COLO668 (cell line): Measurements from ENCODE around the gene MBD5.
"Not testable (repeated sequence)": the region's sequence is repeated elsewhere in the genome, so short reads cannot be mapped to it uniquely, and the experiment has no call there.

Source experiments
- DNase-seq: peaks from one replicate; lab custom pipeline; 2025; ENCODE audit not compliant: unreplicated experiment; lab: John Stamatoyannopoulos, UW

The MBD5 gene

DNA sequence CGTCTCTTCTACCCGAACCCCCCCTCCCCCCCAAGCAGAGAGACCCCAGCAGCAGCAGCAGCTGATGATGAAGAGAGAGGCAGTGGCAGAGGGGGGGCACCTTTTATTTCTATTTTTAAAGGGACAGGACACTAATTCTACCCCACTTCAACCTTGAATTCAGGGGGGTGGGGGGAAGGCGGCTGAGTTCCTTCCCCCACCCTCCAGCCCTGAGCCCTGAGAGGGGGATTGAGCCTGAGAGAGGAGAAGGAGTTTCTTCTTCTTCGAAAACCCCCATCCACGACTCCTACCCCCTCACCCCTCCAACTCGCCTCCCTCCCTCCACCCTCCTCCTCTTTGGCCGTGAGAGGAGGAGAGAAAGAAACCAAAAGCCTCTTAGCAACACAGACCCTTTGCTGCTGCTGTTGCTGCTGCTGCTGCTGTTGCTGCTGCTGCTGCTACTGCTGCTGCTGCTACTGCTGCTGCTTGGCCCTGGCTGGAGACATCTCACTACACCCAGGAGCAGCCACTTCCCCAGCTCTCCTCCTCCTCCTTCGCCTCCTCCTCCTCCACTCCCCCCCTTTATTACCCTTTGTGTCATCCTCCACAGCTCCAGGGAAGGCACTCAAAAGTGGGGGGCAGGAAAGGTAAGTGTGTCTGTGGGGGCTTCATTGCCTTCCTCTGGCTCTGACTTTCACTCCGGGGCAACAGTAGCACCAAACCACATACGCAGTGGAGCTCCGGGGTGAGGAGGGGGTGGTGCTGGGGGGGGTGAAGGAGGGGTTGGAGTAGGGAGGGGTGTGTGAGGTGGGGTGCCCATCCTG, at the start of gene MBD5:
MBD5 (plus strand) TSS at position 33 of the 803 bp plus-strand sequence.
- DNase-seq: peak; percentile 50

DNA sequence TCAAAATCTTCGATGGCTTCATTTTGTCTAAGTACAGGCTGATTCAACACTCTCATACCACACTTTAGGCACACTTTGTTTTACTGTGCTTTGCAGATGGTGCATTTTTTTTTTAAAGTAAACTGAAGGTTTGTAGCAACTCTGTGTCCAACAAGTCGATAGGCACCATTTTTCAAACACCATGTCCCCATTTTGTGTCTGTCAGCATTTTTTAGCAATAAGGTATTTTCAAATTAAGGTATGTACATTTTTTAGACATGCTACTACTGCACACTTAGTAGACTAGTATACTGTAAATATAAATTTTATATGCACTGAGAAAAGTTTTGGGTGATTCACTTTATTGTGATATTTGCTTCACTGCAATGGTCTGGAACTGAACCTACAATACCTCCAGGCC, 44.8 kb upstream of the MBD5 start:
- DNase-seq: no peak

DNA sequence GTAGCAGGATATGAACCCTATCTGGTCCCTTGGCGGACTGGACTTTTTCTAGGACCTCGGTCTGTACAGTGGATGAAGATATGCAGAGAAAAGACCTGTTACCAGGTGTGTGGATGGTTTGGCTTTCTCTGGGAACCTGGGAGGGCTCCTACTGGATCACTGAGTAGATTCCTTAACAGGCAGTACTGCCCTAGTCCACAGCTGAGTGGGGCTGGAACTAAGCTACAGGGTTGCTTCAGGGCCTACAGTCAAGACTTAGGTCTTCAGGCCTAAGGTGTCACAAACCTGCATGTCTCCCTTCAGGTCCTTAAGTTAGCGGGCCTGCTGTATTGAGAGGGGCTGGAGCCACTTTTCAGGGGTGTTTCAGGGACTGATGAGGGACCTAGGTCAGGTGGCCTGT, 43.2 kb upstream of the MBD5 start:
- DNase-seq: no peak

DNA sequence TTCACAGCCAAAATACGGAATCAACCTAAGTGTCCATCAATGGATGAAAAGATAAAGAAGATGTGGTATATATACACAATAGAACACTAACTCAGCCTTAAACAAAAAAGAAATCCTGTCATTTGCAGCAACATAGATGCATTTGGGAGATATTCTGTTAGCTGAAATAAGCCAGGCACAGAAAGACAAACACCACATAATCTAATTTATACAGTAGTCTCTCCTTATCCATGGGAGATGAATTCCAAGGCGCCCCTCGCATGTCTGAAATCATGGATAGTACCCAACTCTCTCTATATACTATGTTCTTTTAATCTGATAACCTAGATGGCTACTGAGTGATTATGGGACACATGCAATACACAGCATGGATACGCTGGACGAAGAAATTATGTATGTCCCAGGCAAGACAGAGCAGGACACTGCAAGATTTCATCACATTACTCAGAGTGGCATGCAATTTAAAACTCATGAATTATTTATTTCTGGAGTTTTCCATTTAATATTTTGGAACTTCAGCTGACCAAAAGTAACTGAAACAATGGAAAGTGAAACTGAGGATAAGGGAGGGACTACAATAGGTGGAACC, 39.9 kb upstream of the MBD5 start:
- DNase-seq: no peak

DNA sequence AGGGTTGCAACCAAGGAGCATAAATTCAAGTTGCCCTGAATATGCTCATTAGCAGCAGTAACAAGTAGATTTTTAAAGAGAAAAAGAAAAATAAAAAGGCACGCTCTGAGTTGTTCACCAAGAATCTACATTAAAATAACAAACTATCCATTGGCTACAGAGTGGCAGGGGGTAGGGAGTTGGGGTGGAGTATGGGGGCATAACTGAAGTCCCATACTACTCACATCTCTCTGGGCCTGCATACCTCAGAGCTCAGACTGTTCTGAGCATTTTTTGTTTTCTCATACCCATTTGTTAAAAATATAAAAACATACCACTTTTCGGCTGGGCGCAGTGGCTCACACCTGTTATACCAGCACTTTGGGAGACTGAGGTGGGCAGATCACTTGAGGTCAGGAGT, 31.8 kb upstream of the MBD5 start:
- no peak for DNase-seq

DNA sequence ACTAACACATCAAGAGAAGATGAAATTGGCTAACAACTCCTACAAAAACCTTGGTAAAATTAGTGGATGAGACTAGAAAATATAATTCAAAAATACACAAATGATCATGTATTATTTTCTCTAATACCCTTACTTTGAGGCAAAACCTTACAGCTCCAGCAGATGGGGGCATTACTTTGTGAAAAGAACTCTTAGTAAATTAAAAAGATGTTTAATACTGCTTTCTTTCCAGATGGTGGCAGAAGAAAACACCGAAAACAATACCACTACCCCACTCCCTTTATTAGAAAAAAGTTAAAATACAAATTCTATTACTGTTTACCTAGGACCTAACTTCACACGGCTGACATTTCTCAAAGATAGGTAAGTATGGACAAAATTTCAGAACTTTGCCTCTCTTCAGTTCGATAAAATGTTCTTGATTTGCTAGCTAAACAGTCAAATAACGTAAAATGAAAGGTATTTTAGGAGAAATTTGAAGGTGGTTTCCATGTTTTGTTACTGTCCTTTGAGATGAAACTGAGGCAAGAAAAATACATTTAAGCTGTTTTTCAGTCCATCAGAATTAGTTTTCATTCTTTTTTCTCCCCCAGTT, 31.0 kb upstream of the MBD5 start:
- DNase-seq: no peak

DNA sequence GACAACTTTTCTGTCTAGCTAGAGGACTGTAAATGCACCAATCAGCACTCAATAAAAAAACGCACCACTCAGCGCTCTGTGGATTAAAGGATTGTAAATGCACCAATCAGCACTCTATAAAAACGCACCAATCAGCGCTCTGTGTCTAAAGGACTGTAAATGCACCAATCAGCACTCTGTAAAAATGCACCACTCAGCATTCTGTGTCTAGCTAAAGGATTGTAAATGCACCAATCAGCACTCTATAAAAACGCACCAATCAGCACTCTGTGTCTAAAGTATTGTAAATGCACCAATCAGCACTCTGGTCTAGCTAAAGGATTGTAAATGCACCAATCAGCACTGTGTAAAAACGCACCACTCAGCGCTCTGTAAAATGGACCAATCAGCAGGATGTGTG, 25.9 kb upstream of the MBD5 start:
- DNase-seq: not testable (repeated sequence)

DNA sequence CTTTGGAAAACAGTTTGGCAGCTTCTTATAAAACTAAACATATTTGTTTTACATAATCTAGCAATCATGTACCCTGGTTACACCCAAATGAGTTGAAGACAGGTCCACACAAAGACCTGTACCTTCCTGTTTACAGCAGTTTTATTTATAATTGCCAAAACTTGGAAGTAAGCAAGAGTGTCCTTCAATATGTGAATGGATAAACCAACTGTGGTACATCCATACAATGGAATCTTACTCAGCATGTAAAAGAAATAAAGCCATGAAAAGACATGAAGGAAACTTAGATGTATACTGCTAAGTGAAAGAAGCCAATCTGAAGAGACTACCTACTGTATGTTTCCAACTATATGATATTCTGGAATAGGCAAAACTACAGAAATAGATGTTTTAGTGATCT, 24.1 kb upstream of the MBD5 start:
- no peak for DNase-seq

DNA sequence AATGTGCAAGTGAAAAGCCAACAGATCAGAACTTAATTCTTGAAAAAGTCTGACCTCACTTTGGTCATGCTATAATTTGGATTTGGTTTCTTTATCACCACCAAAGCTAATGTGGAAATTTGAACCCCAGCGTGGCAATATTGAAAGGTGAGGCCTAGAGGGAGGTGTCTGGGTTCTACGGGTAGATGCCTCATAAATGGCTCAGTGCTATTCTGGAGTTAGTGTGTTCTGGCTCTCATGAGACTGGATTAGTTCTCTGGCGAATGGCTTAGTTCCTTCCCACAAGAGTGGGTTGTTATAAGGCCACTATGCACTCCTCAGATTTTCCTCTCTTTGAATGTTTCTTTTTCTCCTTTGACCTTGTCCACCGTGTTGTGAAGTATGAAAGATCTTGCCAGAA, 22.7 kb upstream of the MBD5 start:
- no peak for DNase-seq

DNA sequence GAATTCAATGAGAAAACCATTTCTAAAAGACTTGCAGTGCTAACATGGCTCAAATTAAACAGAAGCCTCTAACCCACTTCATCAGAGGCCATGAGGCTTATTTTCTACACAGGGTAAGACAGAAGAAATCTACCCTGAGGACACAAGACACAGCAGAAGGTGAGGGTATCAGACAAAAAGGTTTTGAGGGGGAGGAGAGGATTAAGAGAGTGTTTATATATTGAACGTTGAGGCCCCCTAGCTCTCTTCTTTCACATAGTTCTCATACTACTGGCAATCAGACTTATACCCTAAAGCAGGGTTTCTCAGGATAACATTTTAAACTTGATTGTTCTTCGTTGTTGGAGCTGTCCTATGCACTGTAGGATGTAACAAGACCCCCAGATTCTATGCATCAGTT, 21.8 kb upstream of the MBD5 start:
- DNase-seq: no peak

DNA sequence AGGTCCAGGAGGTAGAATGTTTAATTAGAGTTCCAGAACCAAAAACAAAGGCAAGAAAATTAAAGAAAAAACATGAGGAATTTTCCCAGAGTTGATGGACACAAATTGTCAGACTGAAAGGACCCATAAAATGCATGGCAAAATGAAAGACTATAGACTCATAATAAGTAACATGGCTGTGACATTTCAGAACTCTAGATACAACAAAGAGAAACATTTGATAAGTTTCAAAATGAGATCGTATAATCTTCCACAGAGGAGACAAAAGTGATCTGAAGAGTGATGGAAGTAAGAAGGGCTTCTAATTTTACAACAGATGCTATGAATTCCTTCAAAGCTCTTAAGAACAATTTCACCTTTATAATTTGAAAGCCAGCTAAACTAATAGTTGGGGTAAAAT, 20.8 kb upstream of the MBD5 start:
- no peak for DNase-seq

DNA sequence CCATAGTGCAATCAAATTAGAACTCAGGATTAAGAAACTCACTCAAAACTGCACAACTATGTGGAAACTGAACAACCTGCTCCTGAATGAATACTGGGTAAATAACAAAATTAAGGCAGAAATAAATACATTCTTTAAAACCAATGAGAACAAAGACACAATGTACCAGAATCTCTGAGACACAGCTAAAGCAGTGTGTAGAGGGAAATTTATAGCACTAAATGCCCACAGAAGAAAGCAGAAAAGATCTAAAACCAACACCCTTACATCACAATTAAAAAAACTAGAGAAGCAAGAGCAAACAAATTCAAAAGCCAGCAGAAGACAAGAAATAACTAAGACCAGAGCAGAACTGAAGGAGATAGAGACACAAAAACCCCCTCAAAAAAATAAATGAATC, 18.5 kb upstream of the MBD5 start:
- DNase-seq: not testable (repeated sequence)

DNA sequence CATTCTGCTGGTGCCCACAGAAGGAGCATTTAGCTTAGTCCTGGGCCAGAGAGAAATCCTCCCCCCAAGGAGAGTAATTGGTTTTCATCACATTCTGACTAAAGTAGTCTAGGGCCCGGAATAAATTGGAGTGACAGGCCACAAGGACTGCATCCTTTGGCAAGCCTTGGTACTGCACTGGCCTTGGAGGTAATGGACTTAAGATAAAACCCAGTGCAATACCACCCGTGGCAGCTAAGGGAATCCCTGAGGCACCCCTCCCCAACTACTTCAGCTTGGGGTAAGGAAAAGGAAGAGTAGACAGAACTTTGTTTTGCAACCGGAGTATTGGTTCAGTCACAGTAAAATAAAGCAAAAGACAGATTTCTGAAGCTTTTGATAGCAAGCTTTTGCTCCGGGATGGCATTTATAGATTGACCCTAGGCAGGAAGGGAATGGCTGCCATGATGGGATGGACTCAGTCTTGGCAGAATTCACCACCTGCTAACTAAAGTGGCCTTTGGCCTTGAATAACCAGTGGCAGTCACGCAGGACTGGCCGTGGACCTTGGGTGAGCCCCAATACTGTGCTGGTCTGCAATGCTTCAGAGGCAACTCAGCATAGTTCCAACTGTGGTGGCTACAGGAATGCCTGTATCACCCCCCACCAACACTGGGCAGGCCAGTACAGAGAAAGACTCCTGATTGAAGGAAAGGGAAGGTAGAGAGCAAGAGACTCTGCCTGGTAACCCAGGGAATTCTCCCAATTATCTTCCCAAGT, 14.5 kb upstream of the MBD5 start:
- DNase-seq: no peak

DNA sequence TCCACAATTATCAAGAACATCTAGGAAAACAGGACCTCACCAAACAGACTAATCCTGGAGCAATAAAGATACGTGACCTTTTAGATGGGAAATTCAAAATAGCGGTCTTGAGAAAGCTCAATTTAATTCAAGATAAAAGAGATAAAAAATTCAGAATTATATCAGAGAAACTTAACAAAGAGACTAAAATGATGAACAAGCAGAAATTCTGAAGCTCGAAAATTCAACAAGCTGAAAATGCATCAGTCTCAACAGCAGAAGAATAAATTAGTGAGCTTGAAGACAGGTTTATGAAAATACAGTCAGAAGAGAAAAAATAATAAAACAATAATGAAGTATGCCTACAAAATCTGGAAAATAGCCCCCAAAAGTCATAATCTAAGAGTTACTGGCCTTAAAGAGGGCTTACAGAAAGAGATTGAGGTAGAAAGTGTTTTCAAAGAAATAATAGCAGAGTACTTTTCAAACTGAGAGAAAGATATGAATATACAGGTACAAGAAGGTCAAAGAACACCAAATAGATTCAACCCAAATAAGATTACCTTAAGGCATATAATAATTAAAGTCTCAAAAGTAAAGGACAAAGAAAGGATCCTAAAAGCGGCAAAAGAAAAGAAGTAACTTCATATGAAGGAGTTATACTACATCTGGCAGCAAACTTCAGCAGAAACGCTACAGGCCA, 13.5 kb upstream of the MBD5 start:
- no peak for DNase-seq

DNA sequence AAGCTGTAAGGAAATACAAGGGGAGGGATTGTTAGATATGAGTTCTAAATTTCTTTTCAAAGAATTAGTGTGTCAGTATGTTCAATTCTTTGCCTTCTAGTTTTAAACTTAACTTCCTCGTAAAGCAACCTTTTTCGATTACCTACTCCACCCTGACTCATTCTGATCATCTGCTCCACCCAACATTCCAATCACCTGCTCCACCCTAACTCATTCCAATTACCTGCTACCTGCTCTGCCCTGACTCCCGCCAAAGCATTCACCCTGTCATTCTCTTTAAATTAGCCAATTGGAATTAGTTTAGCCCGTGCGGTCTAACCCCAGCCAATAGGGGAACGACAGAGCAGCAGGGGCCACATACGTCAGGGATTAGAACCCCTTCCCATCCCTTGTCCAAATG, 12.5 kb upstream of the MBD5 start:
- DNase-seq: not testable (repeated sequence)

DNA sequence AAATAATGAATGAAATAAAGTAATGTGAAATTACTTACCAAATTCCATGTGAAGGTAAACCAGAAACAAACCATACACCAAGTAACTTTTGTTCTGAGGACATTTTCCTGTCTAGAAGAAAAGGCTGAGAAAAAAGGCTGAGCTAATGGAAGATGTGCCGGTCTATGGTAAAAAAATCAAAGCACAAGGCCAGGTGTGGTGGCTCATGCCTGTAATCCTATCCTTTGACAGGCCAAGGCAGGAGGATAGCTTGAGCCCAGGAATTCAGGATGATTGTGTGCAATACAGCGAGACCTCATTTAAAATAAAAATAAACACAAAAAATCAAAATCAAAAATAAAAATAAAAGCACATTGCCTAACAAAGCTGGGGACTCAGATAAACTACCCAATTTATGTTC, 7.0 kb upstream of the MBD5 start:
- no peak for DNase-seq

DNA sequence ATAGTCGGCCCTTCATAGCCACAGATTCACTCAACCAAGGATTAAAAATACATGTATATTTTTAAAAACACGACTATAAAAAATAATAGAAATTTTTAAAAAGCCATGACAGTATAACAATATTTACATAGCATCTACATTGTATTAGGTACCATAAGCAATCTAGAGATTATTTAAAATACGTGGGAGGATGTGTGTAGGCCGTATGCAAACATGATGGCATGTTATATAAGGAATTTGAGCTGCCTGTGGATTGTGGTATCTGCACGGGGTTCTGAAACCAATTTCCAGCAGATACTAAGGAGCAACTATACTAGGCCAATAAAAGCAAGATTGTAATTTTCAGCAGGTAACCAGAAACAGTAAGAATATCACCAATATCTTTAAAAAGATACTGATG, 6.3 kb upstream of the MBD5 start:
- DNase-seq: no peak

DNA sequence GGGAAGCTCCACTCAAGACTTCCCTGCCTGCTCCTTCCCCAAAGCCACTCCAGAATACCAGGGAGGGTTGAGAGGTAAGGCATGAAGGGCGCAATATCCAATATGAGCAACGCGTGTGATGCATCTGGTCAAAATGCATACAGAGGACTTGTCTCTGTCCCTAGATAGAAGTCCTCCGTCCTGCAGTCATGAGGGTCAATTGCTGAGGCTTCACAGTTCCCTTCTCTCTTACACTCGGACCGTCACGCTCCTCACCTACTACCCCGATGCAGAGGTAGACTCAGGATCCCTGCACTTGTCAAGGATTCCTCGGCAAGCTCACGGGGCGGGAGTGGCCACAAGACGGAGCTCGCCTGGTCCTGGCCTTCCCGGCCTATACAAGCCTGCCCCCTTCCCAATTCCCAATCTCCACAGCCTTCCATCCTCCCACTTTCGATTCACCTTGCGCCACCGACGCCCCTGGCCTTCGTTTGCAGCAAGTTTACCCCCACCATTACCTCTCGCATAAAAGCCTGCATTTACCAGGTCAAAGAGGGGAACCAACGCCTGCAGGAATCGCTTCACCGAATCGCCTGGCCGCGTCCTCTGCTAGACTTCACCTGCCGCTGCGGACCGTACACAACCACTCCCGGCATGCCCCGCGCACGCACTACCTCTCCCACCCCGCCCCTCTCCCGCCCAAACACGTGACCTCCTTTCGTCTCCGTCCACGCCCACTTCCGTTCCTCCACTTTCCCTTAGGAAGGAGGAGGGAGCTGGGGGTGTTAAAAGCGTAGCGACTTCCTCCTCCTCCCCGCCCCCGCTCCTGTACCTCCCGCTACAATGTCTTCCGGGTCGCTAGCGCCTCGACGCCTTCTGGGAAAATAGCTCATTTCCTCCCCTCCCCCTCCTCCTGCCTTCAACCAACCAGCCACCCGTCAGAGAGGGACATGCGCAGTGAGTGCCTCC, 506 bp upstream of the MBD5 start, which contains the start of gene ORC4:
ORC4 (minus strand) TSS at position 627 of the 948 bp plus-strand sequence. CDS start 44,779 bp downstream, outside the sequence.
- peak; percentile 99 for DNase-seq

DNA sequence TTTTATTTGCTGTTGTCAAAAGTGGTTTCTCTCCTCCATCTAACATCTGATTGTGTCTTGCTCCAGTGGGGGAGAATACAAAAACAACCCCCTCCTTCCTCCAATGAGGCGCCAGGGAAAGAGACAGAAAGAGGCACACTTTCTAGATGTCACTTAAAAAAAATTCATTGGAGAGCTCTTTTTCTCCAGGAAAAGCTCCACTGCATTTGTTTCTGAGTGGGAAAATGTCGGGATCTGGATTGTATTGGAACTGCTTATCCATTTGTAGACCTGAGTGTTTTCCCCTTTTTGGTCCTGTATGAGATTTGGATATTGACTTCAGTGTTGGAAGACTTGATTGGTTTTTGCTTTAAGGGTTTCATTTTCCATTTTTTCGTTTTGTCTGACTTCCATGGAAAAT, 995 bp downstream of the MBD5 start:
- no peak for DNase-seq

DNA sequence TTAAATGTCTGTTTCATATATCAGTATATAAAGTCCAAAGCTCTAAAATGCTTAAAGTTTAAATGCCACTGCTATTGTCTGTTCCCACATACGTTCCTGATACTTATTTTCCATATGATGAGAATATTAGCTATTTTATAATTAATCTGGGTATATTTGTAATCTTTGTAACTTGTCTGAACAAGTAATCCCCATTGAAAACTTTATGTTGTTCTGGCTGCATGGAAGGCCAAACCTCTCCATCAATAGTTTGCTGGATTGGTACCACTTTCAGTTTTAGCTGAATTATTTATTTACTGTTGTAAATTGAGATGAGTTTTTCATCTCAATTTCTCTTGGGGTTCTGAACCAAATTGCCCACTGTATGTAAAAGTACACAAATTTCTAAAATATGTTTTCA, 1.5 kb downstream of the MBD5 start:
- no peak for DNase-seq
